ENCODE measurements around the gene SLC47A2.
A peak's percentile ranks its signal among the peaks of the same experiment; 100 is the strongest.

Gene SLC47A2

GRCh38 chr17:19651451-19652238 is 64.7 kb downstream of the SLC47A2 start:
- Mint-ChIP-seq H3K4me3 (no peak overlapping the region), H3K9me3 (no peaks in the 10 kb centered on the region), H3K4me1 (ENCODE audit: low read depth in 2 of 2) (peaks cover 23 to 34% of the 10 kb centered on the region in 2 donors), H3K27me3 (no peaks in the 10 kb centered on the region), H3K36me3 (ENCODE audit: insufficient read depth) (peaks cover 32% of the 10 kb centered on the region), H3K27ac (peak overlapping the region in 1 of 2 donors; percentile 33)
- DNase-seq (no peak), ATAC-seq (replicated peaks) (no peak)

- peaks cover 26 to 34% of the 10 kb centered on the region in 2 donors for H3K4me1 Mint-ChIP-seq (ENCODE audit: low read depth in 2 of 2)
- H3K36me3 Mint-ChIP-seq (ENCODE audit: insufficient read depth), result peaks cover 32% of the 10 kb centered on the region
- no peak for ATAC-seq (replicated peaks)
Observed at GRCh38 chr17:19650826-19651225, 65.6 kb downstream of the SLC47A2 start.

GRCh38 chr17:19649274-19649541 is 67.2 kb downstream of the SLC47A2 start:
- H3K4me1 Mint-ChIP-seq (ENCODE audit: low read depth in 2 of 2), result peaks cover 27 to 34% of the 10 kb centered on the region in 2 donors

More at GRCh38 chr17:19650826-19651225, 65.6 kb downstream of the SLC47A2 start:
- no peaks in the 10 kb centered on the region for H3K27me3 Mint-ChIP-seq
- no peak overlapping the region for H3K27ac Mint-ChIP-seq
- no peaks in the 10 kb centered on the region for H3K9me3 Mint-ChIP-seq
- no peak for DNase-seq
- peak overlapping the region; percentile 94 to 99 for H3K4me3 Mint-ChIP-seq

GRCh38 chr17:19648475-19649273 is 67.7 kb downstream of the SLC47A2 start, which contains the start of gene ALDH3A2:
Gene ALDH3A2 (plus strand): TSS chr17:19648751. CDS start chr17:19648972, 221 bp downstream.
- DNase-seq (peak; percentile 89 to 92 (median 90)), ATAC-seq (replicated peaks) (peak; percentile 94)
- H3K27ac Mint-ChIP-seq, result peak within 1 kb of the TSS; percentile 95 to 96
- H3K4me1 Mint-ChIP-seq (ENCODE audit: low read depth in 2 of 2), result peaks cover 27 to 34% of the 10 kb centered on the region in 2 donors
- H3K9me3 Mint-ChIP-seq, result no peaks in the 10 kb centered on the region
- no peaks in the 10 kb centered on the region for H3K27me3 Mint-ChIP-seq
- H3K36me3 Mint-ChIP-seq (ENCODE audit: insufficient read depth), result peaks cover 26% of the 10 kb centered on the region
- H3K4me3 Mint-ChIP-seq, result peak within 1 kb of the TSS; percentile 94 to 99

More at GRCh38 chr17:19649274-19649541, 67.2 kb downstream of the SLC47A2 start:
- Mint-ChIP-seq H3K27ac (peak overlapping the region; percentile 95 to 96), H3K36me3 (ENCODE audit: insufficient read depth) (peaks cover 26% of the 10 kb centered on the region), H3K4me3 (peak overlapping the region; percentile 94 to 99), H3K27me3 (no peaks in the 10 kb centered on the region), H3K9me3 (no peaks in the 10 kb centered on the region)
- no peak for DNase-seq
- no peak for ATAC-seq (replicated peaks)

GRCh38 chr17:19647697-19648474 is 68.5 kb downstream of the SLC47A2 start:
- Mint-ChIP-seq H3K4me1 (ENCODE audit: low read depth in 2 of 2) (peaks cover 27 to 34% of the 10 kb centered on the region in 2 donors), H3K9me3 (no peaks in the 10 kb centered on the region), H3K4me3 (peak overlapping the region; percentile 94 to 99), H3K36me3 (ENCODE audit: insufficient read depth) (peaks cover 24% of the 10 kb centered on the region), H3K27me3 (no peaks in the 10 kb centered on the region), H3K27ac (peak overlapping the region; percentile 95 to 96)
- peak; percentile 40 for ATAC-seq (replicated peaks)
- peak in 2 of 3 experiments; percentile 24 to 28 for DNase-seq

GRCh38 chr17:19646788-19647696 is 69.3 kb downstream of the SLC47A2 start:
- Mint-ChIP-seq H3K27ac (peak overlapping the region; percentile 95 to 96), H3K27me3 (no peaks in the 10 kb centered on the region), H3K36me3 (ENCODE audit: insufficient read depth) (peaks cover 21% of the 10 kb centered on the region), H3K4me1 (ENCODE audit: low read depth in 2 of 2) (peaks cover 27 to 35% of the 10 kb centered on the region in 2 donors), H3K9me3 (no peaks in the 10 kb centered on the region), H3K4me3 (peak overlapping the region; percentile 94 to 99)
- ATAC-seq (replicated peaks) (no peak), DNase-seq (no peak)

- peaks cover 20% of the 10 kb centered on the region for H3K36me3 Mint-ChIP-seq (ENCODE audit: insufficient read depth)
- peaks cover 25 to 31% of the 10 kb centered on the region in 2 donors for H3K4me1 Mint-ChIP-seq (ENCODE audit: low read depth in 2 of 2)
- DNase-seq, result peak; percentile 50 to 59 (median 52)
- H3K9me3 Mint-ChIP-seq, result no peaks in the 10 kb centered on the region
- ATAC-seq (replicated peaks), result no peak
- H3K4me3 Mint-ChIP-seq, result no peak overlapping the region
- no peaks in the 10 kb centered on the region for H3K27me3 Mint-ChIP-seq
- no peak overlapping the region for H3K27ac Mint-ChIP-seq
Observed at GRCh38 chr17:19645734-19646201, 70.6 kb downstream of the SLC47A2 start.

GRCh38 chr17:19644493-19645210 is 71.7 kb downstream of the SLC47A2 start:
- Mint-ChIP-seq H3K4me3 (no peak overlapping the region), H3K4me1 (ENCODE audit: low read depth in 2 of 2) (peaks cover 22 to 23% of the 10 kb centered on the region in 2 donors), H3K27me3 (no peaks in the 10 kb centered on the region), H3K9me3 (no peaks in the 10 kb centered on the region), H3K36me3 (ENCODE audit: insufficient read depth) (peaks cover 20% of the 10 kb centered on the region), H3K27ac (no peak overlapping the region)
- ATAC-seq (replicated peaks) (no peak), DNase-seq (no peak)

GRCh38 chr17:19642373-19642893 is 74.0 kb downstream of the SLC47A2 start:
- Mint-ChIP-seq H3K27me3 (peaks cover 4 to 5% of the 10 kb centered on the region in 2 donors), H3K36me3 (ENCODE audit: insufficient read depth) (no peaks in the 10 kb centered on the region), H3K4me3 (no peak overlapping the region), H3K9me3 (no peaks in the 10 kb centered on the region), H3K4me1 (ENCODE audit: low read depth in 2 of 2) (peaks cover 9 to 10% of the 10 kb centered on the region in 2 donors), H3K27ac (no peak overlapping the region)
- ATAC-seq (replicated peaks) (no peak), DNase-seq (no peak)

- Mint-ChIP-seq H3K27ac (no peak overlapping the region), H3K9me3 (no peaks in the 10 kb centered on the region), H3K27me3 (peaks cover 8 to 10% of the 10 kb centered on the region in 2 donors), H3K4me1 (ENCODE audit: low read depth in 2 of 2) (peaks cover 4% of the 10 kb centered on the region in 2 donors), H3K36me3 (ENCODE audit: insufficient read depth) (no peaks in the 10 kb centered on the region), H3K4me3 (no peak overlapping the region)
- ATAC-seq (replicated peaks) (no peak), DNase-seq (no peak)
Observed at GRCh38 chr17:19641687-19642372, 74.6 kb downstream of the SLC47A2 start.

GRCh38 chr17:19631905-19632304 is 84.5 kb downstream of the SLC47A2 start:
- H3K4me1 Mint-ChIP-seq (ENCODE audit: low read depth in 2 of 2), result no peaks in the 10 kb centered on the region
- H3K27me3 Mint-ChIP-seq, result peaks cover 27 to 38% of the 10 kb centered on the region in 2 donors
- H3K9me3 Mint-ChIP-seq, result no peaks in the 10 kb centered on the region
- no peak overlapping the region for H3K27ac Mint-ChIP-seq
- no peak overlapping the region for H3K4me3 Mint-ChIP-seq
- DNase-seq, result no peak
- no peaks in the 10 kb centered on the region for H3K36me3 Mint-ChIP-seq (ENCODE audit: insufficient read depth)
- no peak for ATAC-seq (replicated peaks)
